ENCODE data around the gene GPC1. TPM values are rescaled to one million over a fixed set of nuclear protein-coding genes. Genes with fewer than 3 reads are reported as not detected.

The GPC1 gene
- total RNA-seq, 1 experiment from 2014 or later: 177 TPM

GRCh38 chr2:240422658-240423329 lies 12.7 kb upstream of the GPC1 start:
- Histone ChIP-seq H3K9me3 (peaks cover 4% of the 10 kb centered on the region), H3K4me3 (no peak overlapping the region), H3K27me3 (no peaks in the 10 kb centered on the region), H3K36me3 (no peaks in the 10 kb centered on the region)
- DNase-seq: no peak

GRCh38 chr2:240423788-240424191 lies 11.7 kb upstream of the GPC1 start:
- no peaks in the 10 kb centered on the region for H3K36me3 ChIP-seq
- H3K9me3 ChIP-seq: peaks cover 4% of the 10 kb centered on the region
- H3K27me3 ChIP-seq: no peaks in the 10 kb centered on the region
- H3K4me3 ChIP-seq: no peak overlapping the region
- DNase-seq: no peak

- Histone ChIP-seq H3K9me3 (peaks cover 4% of the 10 kb centered on the region), H3K27me3 (no peaks in the 10 kb centered on the region), H3K4me3 (no peak overlapping the region), H3K36me3 (no peaks in the 10 kb centered on the region)
- no peak for DNase-seq
Measured at GRCh38 chr2:240424341-240425235, 10.9 kb upstream of the GPC1 start.

GRCh38 chr2:240425236-240425615 lies 10.2 kb upstream of the GPC1 start:
- no peak overlapping the region for H3K4me3 ChIP-seq
- no peak for DNase-seq
- H3K9me3 ChIP-seq: peaks cover 4% of the 10 kb centered on the region
- H3K27me3 ChIP-seq: no peaks in the 10 kb centered on the region
- no peaks in the 10 kb centered on the region for H3K36me3 ChIP-seq

- Histone ChIP-seq H3K4me3 (no peak overlapping the region), H3K9me3 (peaks cover 4% of the 10 kb centered on the region), H3K36me3 (no peaks in the 10 kb centered on the region), H3K27me3 (no peaks in the 10 kb centered on the region)
- DNase-seq: no peak
Measured at GRCh38 chr2:240425697-240426096, 9.8 kb upstream of the GPC1 start.

GRCh38 chr2:240426845-240427721 lies 8.4 kb upstream of the GPC1 start:
- peaks cover under 1% of the 10 kb centered on the region; the same call in 1 of the 2 replicates for H3K9me3 ChIP-seq
- DNase-seq: no peak
- no peaks in the 10 kb centered on the region for H3K36me3 ChIP-seq
- no peaks in the 10 kb centered on the region for H3K27me3 ChIP-seq
- no peak overlapping the region for H3K4me3 ChIP-seq

GRCh38 chr2:240427729-240428128 lies 7.7 kb upstream of the GPC1 start:
- Histone ChIP-seq H3K4me3 (no peak overlapping the region), H3K9me3 (no peaks in the 10 kb centered on the region), H3K27me3 (no peaks in the 10 kb centered on the region), H3K36me3 (no peaks in the 10 kb centered on the region)
- DNase-seq: no peak

GRCh38 chr2:240428245-240428644 lies 7.2 kb upstream of the GPC1 start:
- Histone ChIP-seq H3K27me3 (no peaks in the 10 kb centered on the region), H3K36me3 (no peaks in the 10 kb centered on the region), H3K4me3 (no peak overlapping the region), H3K9me3 (no peaks in the 10 kb centered on the region)
- DNase-seq: no peak

- H3K36me3 ChIP-seq: no peaks in the 10 kb centered on the region
- H3K4me3 ChIP-seq: no peak overlapping the region
- H3K9me3 ChIP-seq: no peaks in the 10 kb centered on the region
- no peaks in the 10 kb centered on the region for H3K27me3 ChIP-seq
- no peak for DNase-seq
Measured at GRCh38 chr2:240429341-240429871, 6.1 kb upstream of the GPC1 start.

GRCh38 chr2:240429872-240430491 lies 5.5 kb upstream of the GPC1 start:
- Histone ChIP-seq H3K27me3 (no peaks in the 10 kb centered on the region), H3K4me3 (no peak overlapping the region), H3K9me3 (no peaks in the 10 kb centered on the region), H3K36me3 (no peaks in the 10 kb centered on the region)
- no peak for DNase-seq

GRCh38 chr2:240430595-240430994 lies 4.9 kb upstream of the GPC1 start:
- H3K36me3 ChIP-seq: no peaks in the 10 kb centered on the region
- DNase-seq: no peak
- no peaks in the 10 kb centered on the region for H3K9me3 ChIP-seq
- H3K4me3 ChIP-seq: no peak overlapping the region
- no peaks in the 10 kb centered on the region for H3K27me3 ChIP-seq

GRCh38 chr2:240431271-240431660 lies 4.2 kb upstream of the GPC1 start:
- no peaks in the 10 kb centered on the region for H3K27me3 ChIP-seq
- H3K9me3 ChIP-seq: no peaks in the 10 kb centered on the region
- DNase-seq: no peak
- no peaks in the 10 kb centered on the region for H3K36me3 ChIP-seq
- no peak overlapping the region for H3K4me3 ChIP-seq

GRCh38 chr2:240431661-240432424 lies 3.6 kb upstream of the GPC1 start:
- no peak for DNase-seq
- Histone ChIP-seq H3K4me3 (no peak overlapping the region), H3K27me3 (no peaks in the 10 kb centered on the region), H3K36me3 (no peaks in the 10 kb centered on the region), H3K9me3 (no peaks in the 10 kb centered on the region)

- Histone ChIP-seq H3K27me3 (no peaks in the 10 kb centered on the region), H3K4me3 (no peak overlapping the region), H3K36me3 (no peaks in the 10 kb centered on the region), H3K9me3 (no peaks in the 10 kb centered on the region)
- no peak for DNase-seq
Measured at GRCh38 chr2:240432430-240432819, 3.0 kb upstream of the GPC1 start.

- Histone ChIP-seq H3K4me3 (no peak overlapping the region; the same call in 1 of the 2 replicates), H3K27me3 (no peaks in the 10 kb centered on the region), H3K36me3 (no peaks in the 10 kb centered on the region), H3K9me3 (no peaks in the 10 kb centered on the region)
- DNase-seq: no peak
Measured at GRCh38 chr2:240432820-240433801, 2.4 kb upstream of the GPC1 start.

Measured in MG63 (cell line).